Small intestine (tissue), 7 donors: Measurements from ENCODE around the gene UTS2B. TPM values are rescaled to one million over a fixed set of nuclear protein-coding genes. Genes with fewer than 3 reads are reported as not detected.
A peak's percentile ranks its signal among the peaks of the same experiment; 100 is the strongest.

Experiments
- DNase-seq, 2 donors: peaks; one replicate each; pipeline versions ENCODE4 v3.0.0 to v3.0.0-alpha.2; 2013
- FAIRE-seq: peaks from 2 replicates; lab custom pipeline; 2012; peaks lifted over from hg19 to GRCh38; lab: Jason Lieb, UNC
- H3K27ac ChIP-seq, 3 donors: one replicate each; pipeline ENCODE4 v1.5.1; 2013; ENCODE audit warnings: low read length in 2 of 3, mild to moderate bottlenecking in 2 of 3, control low read depth in 1 of 3, inconsistent platforms in 1 of 3, low read depth in 1 of 3, moderate library complexity in 1 of 3
- H3K27me3 ChIP-seq, 3 donors: one replicate each; pipeline ENCODE4 v1.6.1; 2013; ENCODE audit warnings: low read length in 3 of 3, inconsistent platforms in 1 of 3; ENCODE audit not compliant: control insufficient read depth in 3 of 3, insufficient read depth in 3 of 3
- H3K36me3 ChIP-seq, 3 donors: one replicate each; pipeline ENCODE4 v1.6.1; 2013; ENCODE audit warnings: low read length in 3 of 3, inconsistent platforms in 1 of 3, low read depth in 1 of 3, mild to moderate bottlenecking in 1 of 3, moderate library complexity in 1 of 3; ENCODE audit not compliant: control insufficient read depth in 3 of 3, insufficient read depth in 2 of 3
- H3K4me1 ChIP-seq, 3 donors: one replicate each; pipeline ENCODE4 v1.6.1; 2013; ENCODE audit warnings: low read length in 2 of 3, inconsistent platforms in 1 of 3, low read depth in 1 of 3, mild to moderate bottlenecking in 1 of 3, moderate library complexity in 1 of 3; ENCODE audit not compliant: control insufficient read depth in 3 of 3, insufficient read depth in 2 of 3
- H3K4me3 ChIP-seq, 3 donors: one replicate each; pipeline ENCODE4 v1.5.1; 2013; ENCODE audit warnings: low read length in 3 of 3, control low read depth in 1 of 3, inconsistent platforms in 1 of 3, low read depth in 1 of 3, mild to moderate bottlenecking in 1 of 3, moderate library complexity in 1 of 3
- H3K9me3 ChIP-seq, 2 donors: one replicate each; pipeline ENCODE4 v1.6.1; 2013; ENCODE audit warnings: low read depth in 1 of 2, low read length in 1 of 2; ENCODE audit not compliant: control insufficient read depth in 2 of 2, insufficient read depth in 1 of 2
- WGBS, 3 donors: extraction: QIAGEN DNeasy Blood & Tissue Kit; methylation state at CpG; one replicate each; pipeline ENCODE4 v1.1.7; 2013; 5-methylcytosine and 5-hydroxymethylcytosine counted together
- polyA plus RNA-seq, 4 donors: library from polyadenylated mRNA; stranded (reverse) in 3 of 4; unstranded in 1 of 4; fragments of 200-250 nt in 3 of 4; fragments of 120-200 nt in 1 of 4; gene quantifications; one replicate each; pipeline versions ENCODE4 v1.2.1 to v1.2.3, GENCODE V29; 2013
- donor health status: healthy with polysubstance abuse.
- donor health status: control.
- donor health status: control.
- donor health status: Bipolar disorder and iron deficiency.
- donor health status: healthy.

The UTS2B gene
- polyA plus RNA-seq, 4 donors = 0.09 to 0.22 TPM; not detected in 2

DNA sequence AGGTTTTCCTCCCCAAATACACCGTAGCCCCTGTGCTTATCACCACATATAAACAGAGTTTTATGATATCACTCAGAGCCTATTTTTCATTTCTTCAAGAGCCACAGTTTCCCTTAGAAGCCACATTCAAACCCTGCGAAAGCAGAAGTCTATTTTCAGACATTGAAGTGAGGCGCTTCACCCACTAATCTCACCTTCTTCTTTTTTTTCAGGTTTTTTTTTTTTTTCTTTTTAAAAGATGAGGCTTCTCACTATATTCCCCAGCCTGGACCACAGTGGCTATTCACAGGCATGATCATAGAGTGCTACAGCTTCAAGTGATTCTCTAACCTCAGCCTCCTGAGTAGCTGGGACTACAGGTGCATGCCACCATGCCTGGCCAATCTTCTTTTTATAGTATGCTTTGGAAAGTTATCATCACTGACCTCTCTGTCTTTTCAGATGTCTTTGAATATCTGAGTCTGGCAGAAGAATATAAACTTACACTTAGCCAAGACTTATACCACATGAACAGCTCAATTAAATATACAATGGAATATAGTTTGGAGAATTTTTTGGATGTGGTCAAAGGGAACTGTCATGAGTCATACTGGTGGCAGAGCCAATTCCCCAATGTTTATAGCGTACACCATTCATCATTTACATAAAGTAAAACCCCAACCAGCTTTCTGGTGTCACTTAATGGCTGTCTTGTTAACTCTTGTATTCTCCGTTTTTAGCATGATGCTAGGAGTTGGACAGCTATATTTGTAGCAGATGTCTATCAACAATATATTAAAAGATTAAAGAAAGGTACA is 60.8 kb downstream of the UTS2B start:
- DNase-seq = no peak
- no peak for FAIRE-seq
- H3K27me3 ChIP-seq = no peaks in the 10 kb centered on the region
- no peaks in the 10 kb centered on the region for H3K36me3 ChIP-seq
- no peaks in the 10 kb centered on the region for H3K4me1 ChIP-seq
- no peak overlapping the region for H3K27ac ChIP-seq
- 62 to 67% (median 62%) methylated on average over 5 of the region's 5 CpGs for WGBS, 3 donors
- no peaks in the 10 kb centered on the region for H3K9me3 ChIP-seq
- no peak overlapping the region for H3K4me3 ChIP-seq

DNA sequence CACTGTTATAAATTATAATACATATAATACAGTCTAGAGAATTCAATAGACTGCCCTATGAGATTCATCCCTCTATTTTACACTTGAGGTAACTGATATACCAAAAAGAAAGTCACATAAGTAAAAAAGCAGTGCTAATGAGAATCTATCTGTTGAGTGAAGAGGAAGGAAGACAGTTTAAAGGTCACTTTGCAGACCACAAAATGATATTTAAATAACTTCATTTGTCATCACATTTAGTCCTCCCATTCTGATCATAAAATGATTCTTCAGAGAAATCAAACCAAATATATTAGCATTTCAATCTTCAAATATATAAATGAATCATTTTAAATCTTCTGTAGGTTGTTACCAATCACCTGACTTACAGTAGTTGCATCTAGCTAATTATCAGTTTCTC is 61.6 kb downstream of the UTS2B start:
- Histone ChIP-seq H3K27me3 (no peaks in the 10 kb centered on the region), H3K4me3 (no peak overlapping the region), H3K27ac (no peak overlapping the region), H3K9me3 (no peaks in the 10 kb centered on the region), H3K36me3 (no peaks in the 10 kb centered on the region), H3K4me1 (no peaks in the 10 kb centered on the region)
- FAIRE-seq (no peak), DNase-seq (no peak)

DNA sequence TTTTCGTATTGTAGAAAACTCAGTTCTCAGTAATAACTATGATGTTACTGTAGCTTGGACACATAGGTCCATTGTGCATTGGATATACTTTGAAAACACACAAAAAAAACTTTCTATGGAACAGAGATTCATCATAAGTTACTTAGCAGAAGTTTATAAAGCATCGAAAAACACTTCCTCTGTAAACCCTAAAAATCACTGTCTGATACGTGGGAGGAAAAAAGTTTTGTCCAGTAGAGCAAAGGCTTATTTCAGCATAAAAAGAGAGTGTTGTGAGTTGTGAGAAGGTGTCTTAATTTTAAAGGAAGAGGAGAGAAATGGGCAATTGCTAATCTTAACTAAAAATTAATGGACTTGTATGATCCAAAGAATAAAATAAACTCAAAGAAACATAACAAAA is 66.5 kb downstream of the UTS2B start:
- Histone ChIP-seq H3K27me3 (no peaks in the 10 kb centered on the region), H3K36me3 (no peaks in the 10 kb centered on the region), H3K4me3 (no peak overlapping the region), H3K27ac (no peak overlapping the region), H3K4me1 (no peaks in the 10 kb centered on the region), H3K9me3 (no peaks in the 10 kb centered on the region)
- FAIRE-seq = no peak
- no peak for DNase-seq
- WGBS, 3 donors = 61 to 81% (median 75%) methylated on average over 3 of the region's 3 CpGs

DNA sequence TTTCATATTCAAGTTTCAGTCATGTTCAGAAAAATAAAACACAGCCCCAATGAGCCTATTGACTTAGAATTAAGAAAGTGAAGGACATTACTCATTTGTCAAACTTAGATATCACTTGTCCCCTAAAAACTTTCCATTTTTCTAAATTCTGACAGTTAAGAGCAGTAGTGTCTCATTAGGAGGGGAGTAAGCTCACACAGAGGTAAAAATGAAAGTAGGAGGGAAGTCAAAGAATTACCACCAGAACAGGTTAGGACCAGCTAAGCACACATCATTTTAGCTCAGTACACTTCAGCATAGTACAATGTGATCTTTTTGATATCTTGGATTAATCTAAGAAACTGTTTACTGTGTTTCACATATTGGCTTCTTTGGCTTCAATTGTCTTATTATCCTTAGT is 67.0 kb downstream of the UTS2B start:
- no peak overlapping the region for H3K27ac ChIP-seq
- FAIRE-seq (no peak), DNase-seq (no peak)
- H3K27me3 ChIP-seq = no peaks in the 10 kb centered on the region
- H3K4me1 ChIP-seq = no peaks in the 10 kb centered on the region
- H3K4me3 ChIP-seq = no peak overlapping the region
- no peaks in the 10 kb centered on the region for H3K36me3 ChIP-seq
- no peaks in the 10 kb centered on the region for H3K9me3 ChIP-seq

DNA sequence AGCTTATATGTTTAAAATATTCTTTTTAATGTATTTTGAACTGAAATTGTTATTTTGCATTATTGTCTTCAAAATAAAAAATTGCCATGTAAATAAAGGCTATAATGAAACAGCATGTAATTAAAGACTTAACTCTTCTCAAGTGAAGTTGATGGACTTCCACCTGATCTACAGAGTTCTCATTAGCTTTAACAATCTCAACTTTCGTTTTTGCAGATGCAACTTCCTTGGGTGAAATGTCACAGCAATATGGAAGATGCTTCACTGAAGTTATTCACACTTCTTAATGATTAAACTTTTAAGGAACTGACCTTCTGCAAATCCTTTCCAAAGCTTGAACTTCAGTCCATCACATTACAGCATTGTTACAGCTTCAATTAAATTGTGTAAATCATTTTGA is 67.7 kb downstream of the UTS2B start:
- no peak overlapping the region for H3K4me3 ChIP-seq
- DNase-seq (no peak), FAIRE-seq (peak; percentile 53)
- no peak overlapping the region for H3K27ac ChIP-seq
- H3K9me3 ChIP-seq = no peaks in the 10 kb centered on the region
- 24 to 64% (median 35%) methylated on average over 1 of the region's 1 CpG for WGBS, 3 donors
- H3K27me3 ChIP-seq = no peaks in the 10 kb centered on the region
- H3K4me1 ChIP-seq = no peaks in the 10 kb centered on the region
- H3K36me3 ChIP-seq = no peaks in the 10 kb centered on the region

DNA sequence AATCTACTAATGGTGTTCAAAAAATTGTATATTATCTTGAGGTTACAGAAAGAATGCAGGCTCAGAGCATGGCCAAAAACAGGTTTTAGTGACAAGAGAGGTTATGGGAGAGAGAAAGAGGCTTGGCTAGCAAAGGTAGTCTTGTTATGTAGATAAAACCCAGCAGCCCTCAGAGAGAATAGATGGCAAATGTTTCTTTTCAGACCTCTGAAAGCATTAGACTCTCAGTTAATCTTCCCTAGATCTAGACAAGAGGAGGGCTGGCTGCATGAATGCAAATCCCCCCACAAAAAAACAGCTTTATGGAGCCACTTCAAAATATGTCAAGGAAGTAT is 69.1 kb downstream of the UTS2B start:
- FAIRE-seq = no peak
- H3K4me3 ChIP-seq = no peak overlapping the region
- no peak overlapping the region for H3K27ac ChIP-seq
- no peak for DNase-seq
- no peaks in the 10 kb centered on the region for H3K27me3 ChIP-seq
- H3K9me3 ChIP-seq = no peaks in the 10 kb centered on the region
- no peaks in the 10 kb centered on the region for H3K4me1 ChIP-seq
- no peaks in the 10 kb centered on the region for H3K36me3 ChIP-seq

DNA sequence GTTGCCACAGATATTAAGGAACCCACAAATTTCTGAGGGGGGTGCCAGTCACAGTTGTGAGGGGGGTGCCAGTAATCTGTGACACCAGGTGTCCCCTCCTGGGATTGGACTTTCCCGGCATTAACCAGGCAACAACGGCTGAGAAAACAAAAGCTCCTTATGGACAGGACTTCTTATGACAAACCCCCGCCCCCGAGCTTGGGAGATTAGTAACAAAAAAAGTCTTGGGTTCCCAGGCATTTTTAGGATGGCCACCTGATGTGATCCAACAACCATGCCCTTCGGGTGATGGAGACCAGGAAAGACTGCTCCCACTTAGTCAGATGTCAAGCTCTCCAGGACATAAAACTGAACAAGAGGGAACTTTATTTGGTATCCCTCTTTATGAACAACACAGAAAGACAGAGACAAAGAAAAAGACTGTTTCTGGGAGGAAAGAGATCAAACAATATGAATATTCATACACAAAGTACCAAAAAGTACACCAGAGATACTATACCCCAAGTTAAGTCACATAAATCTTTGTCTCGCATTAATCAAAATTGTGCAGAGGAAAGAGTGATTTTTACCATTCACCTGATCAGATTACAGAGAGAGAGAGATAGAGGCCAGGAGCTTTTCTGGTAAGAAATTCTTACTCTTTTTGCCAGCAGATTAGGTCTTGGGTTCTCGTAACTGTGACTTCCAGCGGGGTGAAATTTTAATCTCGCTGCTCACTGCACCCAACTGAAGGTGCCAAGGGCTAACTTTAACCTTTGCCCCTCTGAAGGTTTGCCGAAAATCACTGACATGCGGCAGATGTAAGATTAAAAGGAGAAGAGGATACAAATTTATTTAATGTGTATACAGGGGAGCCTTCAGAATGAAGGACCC is 69.7 kb downstream of the UTS2B start:
- no peak for DNase-seq
- H3K27ac ChIP-seq = no peak overlapping the region
- H3K4me3 ChIP-seq = no peak overlapping the region
- H3K36me3 ChIP-seq = no peaks in the 10 kb centered on the region
- WGBS, 3 donors = 55 to 86% (median 67%) methylated on average over 11 of the region's 11 CpGs
- no peaks in the 10 kb centered on the region for H3K9me3 ChIP-seq
- FAIRE-seq = no peak
- H3K27me3 ChIP-seq = no peaks in the 10 kb centered on the region
- no peaks in the 10 kb centered on the region for H3K4me1 ChIP-seq

DNA sequence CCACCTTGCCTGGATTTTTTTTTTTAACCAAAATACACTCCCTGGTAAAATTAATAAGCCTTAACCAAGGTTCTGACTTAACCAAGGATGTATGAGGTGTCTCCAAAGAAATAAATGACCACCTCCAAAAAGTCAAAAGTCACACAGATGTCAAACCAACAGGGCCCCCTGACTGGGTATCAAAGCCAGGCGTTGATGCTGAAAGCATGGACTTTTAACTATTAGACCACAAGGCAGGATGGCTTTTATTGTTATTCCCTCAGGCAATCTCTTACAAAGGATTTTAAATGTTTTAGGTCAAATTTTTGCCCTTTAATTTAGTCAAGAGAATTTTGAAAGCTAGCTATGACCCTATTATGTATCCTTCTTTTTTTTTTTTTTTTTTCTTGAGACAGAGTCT is 70.8 kb downstream of the UTS2B start:
- H3K27ac ChIP-seq = no peak overlapping the region
- H3K36me3 ChIP-seq = no peaks in the 10 kb centered on the region
- FAIRE-seq = no peak
- H3K4me1 ChIP-seq = no peaks in the 10 kb centered on the region
- 3 to 75% (median 15%) methylated on average over 1 of the region's 1 CpG for WGBS, 3 donors
- H3K4me3 ChIP-seq = no peak overlapping the region
- H3K27me3 ChIP-seq = no peaks in the 10 kb centered on the region
- no peak for DNase-seq
- no peaks in the 10 kb centered on the region for H3K9me3 ChIP-seq
